GM18909 (cell line): Measurements from ENCODE around the gene SOCS3.
"Not testable (repeated sequence)": the region's sequence is repeated elsewhere in the genome, so short reads cannot be mapped to it uniquely, and the experiment has no call there.

Experiments
- ATAC-seq: cut with Tn5 transposase; IDR thresholded peaks from one replicate; pipeline ENCODE4 v1.9.1; 2021; ENCODE audit warnings: mild to moderate bottlenecking; ENCODE audit not compliant: unreplicated experiment, poor library complexity

SOCS3 gene

GRCh38 chr17:78315355-78316114 lies 44.3 kb downstream of the SOCS3 start:
- ATAC-seq = no peak

- no peak for ATAC-seq
Measured at GRCh38 chr17:78314683-78315354, 45.1 kb downstream of the SOCS3 start.

- ATAC-seq = peak; percentile 36
Measured at GRCh38 chr17:78313735-78314648, 45.9 kb downstream of the SOCS3 start.

- ATAC-seq = not testable (repeated sequence)
Measured at GRCh38 chr17:78309659-78310255, 50.1 kb downstream of the SOCS3 start.

- ATAC-seq = no peak
Measured at GRCh38 chr17:78307887-78308638, 51.8 kb downstream of the SOCS3 start.

GRCh38 chr17:78306913-78307312 lies 53.0 kb downstream of the SOCS3 start:
- no peak for ATAC-seq
